NK-92 treated with Interleukin-12 subunit alpha and Interleukin-12 subunit beta, amount 100 ng/mL, for 24 hours (cell line): ENCODE results near the gene NIPBL.
"Not testable (repeated sequence)": the region's sequence is repeated elsewhere in the genome, so short reads cannot be mapped to it uniquely, and the experiment has no call there.

Experiments
- DNase-seq: peaks from one replicate; lab custom pipeline; 2025; lab: John Stamatoyannopoulos, UW

Gene NIPBL

GRCh38 chr5:36876299-36876964, at the start of gene NIPBL:
Gene NIPBL (plus strand): TSS chr5:36876769. CDS start chr5:36953697, 76,928 bp downstream.
- peak; percentile 83 for DNase-seq

- no peak for DNase-seq
These were observed 44.3 kb upstream of the NIPBL start for GRCh38 chr5:36832274-36832673.

GRCh38 chr5:36836831-36837230, 39.7 kb upstream of the NIPBL start:
- no peak for DNase-seq

- no peak for DNase-seq
These were observed 36.8 kb upstream of the NIPBL start for GRCh38 chr5:36839489-36840476.

GRCh38 chr5:36841677-36842076, 34.9 kb upstream of the NIPBL start:
- no peak for DNase-seq

- DNase-seq, result no peak
These were observed 34.5 kb upstream of the NIPBL start for GRCh38 chr5:36842087-36842486.

- DNase-seq, result no peak
These were observed 32.3 kb upstream of the NIPBL start for GRCh38 chr5:36844305-36844704.

GRCh38 chr5:36848545-36848944, 28.0 kb upstream of the NIPBL start:
- not testable (repeated sequence) for DNase-seq

- DNase-seq, result not testable (repeated sequence)
These were observed 23.7 kb upstream of the NIPBL start for GRCh38 chr5:36852903-36853302.

GRCh38 chr5:36854402-36855140, 22.0 kb upstream of the NIPBL start:
- DNase-seq, result no peak

GRCh38 chr5:36855141-36855495, 21.5 kb upstream of the NIPBL start:
- no peak for DNase-seq

- no peak for DNase-seq
These were observed 14.7 kb upstream of the NIPBL start for GRCh38 chr5:36861871-36862270.

- DNase-seq, result no peak
These were observed 6.0 kb upstream of the NIPBL start for GRCh38 chr5:36870399-36871040.

GRCh38 chr5:36874465-36874864, 2.1 kb upstream of the NIPBL start:
- no peak for DNase-seq

- no peak for DNase-seq
These were observed 1.3 kb upstream of the NIPBL start for GRCh38 chr5:36875051-36875789.

- peak; percentile 68 for DNase-seq
These were observed 725 bp upstream of the NIPBL start for GRCh38 chr5:36875790-36876298.

- peak; percentile 80 for DNase-seq
These were observed 547 bp downstream of the NIPBL start for GRCh38 chr5:36876965-36877666.

- no peak for DNase-seq
These were observed 1.3 kb downstream of the NIPBL start for GRCh38 chr5:36877667-36878391.

- DNase-seq, result no peak
These were observed 2.0 kb downstream of the NIPBL start for GRCh38 chr5:36878392-36879082.
